Esophagus squamous epithelium (tissue), 4 donors: ENCODE measurements around the gene PDZRN3.

Experiments used
- CTCF ChIP-seq, 6 experiments: fragments of 450-650 bp in 4 of 6; fragments of 200-600 bp in 2 of 6; sonication (generic) in 2 of 6; IDR thresholded peaks; one replicate each; pipeline ENCODE4 v1.5.1; 2016 to 2019; ENCODE audit warnings: antibody characterized with exemption in 6 of 6, mild to moderate bottlenecking in 4 of 6, moderate library complexity in 4 of 6
- POLR2A ChIP-seq, 4 donors: fragments of 450-650 bp; IDR thresholded peaks; one replicate each; pipeline ENCODE4 v1.6.1; 2017; ENCODE audit warnings: antibody characterized with exemption in 4 of 4, mild to moderate bottlenecking in 4 of 4, moderate library complexity in 3 of 4

- TF ChIP-seq CTCF (IDR thresholded peaks at IDR 0.05) (no peak), POLR2A (IDR thresholded peaks at IDR 0.05) (no peak)
These were observed 119.9 kb downstream of the PDZRN3 start for GRCh38 chr3:73504852-73505251.
